NCI-H128 (cell line): ENCODE data around the gene NDUFA13.

Experiments used
- DNase-seq: peaks from one replicate; lab custom pipeline; 2025; ENCODE audit not compliant: unreplicated experiment; lab: John Stamatoyannopoulos, UW

NDUFA13 gene

DNA sequence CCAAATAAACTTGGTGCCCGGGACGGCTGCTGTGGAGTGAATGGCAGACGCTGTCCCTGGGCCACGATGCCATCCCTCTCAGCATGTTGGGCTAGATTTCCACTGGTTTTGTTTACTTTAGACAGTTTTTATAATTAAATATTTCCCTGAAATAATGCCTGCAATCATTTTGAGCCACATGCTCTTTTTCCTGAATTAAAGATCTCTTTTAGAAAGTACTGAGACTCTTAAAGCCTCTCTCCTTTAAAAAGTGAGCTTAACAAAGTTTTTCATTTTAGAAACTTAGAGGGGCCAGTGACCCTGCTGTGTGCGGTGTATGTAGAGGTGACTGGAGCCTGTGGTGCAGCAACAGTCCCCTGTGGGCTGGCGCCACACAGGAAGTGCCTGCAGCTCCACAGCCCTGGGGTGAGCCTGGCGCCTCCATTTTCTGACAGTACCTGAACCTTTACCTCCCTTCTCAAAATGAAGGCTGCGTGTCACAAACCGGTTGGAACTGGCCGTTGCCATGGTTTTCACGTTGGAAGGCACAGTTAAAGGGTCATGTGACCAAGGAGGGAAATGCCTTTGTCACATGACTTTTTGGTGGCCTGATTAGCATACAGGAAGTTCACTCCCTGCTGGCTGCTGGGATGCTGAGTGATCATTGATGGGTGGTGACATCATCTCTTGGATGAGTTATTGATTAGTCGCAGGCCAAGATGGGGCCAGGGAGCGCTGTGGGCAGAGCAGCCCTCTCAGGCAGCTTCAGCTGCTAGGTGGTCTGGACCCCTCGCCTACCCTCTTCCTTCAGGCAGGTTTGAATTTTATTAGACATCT lies 26.9 kb upstream of the NDUFA13 start:
- DNase-seq, result no peak

DNA sequence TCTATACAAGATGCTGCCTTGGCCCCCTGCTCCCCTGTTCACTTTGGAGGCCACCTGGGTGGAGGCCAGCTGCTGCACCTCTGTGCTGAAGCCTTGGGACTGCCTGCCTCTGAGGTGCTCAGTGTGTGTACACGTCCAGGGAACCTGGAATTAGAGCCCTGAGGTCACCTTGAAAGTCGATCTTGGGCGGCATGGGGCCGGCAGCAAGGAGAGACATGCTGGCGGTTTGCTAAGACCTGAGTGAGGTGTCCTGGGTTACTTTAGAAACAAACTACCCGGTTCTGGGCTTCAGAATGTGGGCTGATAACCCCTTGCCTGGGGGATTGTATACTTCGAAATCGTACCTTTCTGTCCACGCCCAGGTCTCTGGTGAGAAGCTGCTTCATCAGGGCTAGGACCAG lies 26.2 kb upstream of the NDUFA13 start:
- DNase-seq, result no peak

DNA sequence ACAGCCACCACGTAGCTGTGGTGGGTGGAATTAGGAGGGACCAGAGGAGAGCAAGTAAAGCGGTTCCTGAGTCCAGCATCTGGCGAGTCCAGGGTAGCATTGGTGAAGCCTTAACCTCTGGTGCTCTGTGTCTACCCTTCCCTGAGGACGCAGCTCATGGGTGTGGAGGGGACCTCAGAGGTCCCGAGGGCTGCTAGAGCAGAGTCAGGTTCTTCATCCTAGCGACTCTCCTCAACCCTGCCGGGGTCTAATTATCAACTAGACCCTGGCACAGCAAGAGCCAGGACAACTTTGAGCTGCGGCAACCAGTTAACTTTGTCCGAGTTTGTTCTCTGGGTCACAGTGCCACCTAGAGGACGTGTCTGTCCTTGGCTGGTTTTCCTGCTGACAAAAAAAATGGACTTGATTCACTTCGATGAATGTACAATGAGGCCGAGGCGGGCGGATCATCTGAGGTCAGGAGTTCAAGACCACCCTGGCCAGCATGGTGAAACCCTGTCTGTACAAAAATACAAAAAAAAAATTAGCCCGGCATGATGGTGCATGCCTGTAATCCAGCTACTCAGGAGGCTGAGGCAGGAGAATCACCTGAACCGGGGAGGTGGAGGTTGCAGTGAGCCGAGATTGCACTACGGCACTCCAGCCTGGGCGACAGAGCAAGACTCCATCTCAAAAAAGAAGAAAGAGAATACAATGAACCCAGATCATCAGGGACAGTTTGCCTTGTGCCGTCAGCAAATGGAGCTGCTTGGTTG lies 25.6 kb upstream of the NDUFA13 start:
- peak; percentile 57 for DNase-seq

DNA sequence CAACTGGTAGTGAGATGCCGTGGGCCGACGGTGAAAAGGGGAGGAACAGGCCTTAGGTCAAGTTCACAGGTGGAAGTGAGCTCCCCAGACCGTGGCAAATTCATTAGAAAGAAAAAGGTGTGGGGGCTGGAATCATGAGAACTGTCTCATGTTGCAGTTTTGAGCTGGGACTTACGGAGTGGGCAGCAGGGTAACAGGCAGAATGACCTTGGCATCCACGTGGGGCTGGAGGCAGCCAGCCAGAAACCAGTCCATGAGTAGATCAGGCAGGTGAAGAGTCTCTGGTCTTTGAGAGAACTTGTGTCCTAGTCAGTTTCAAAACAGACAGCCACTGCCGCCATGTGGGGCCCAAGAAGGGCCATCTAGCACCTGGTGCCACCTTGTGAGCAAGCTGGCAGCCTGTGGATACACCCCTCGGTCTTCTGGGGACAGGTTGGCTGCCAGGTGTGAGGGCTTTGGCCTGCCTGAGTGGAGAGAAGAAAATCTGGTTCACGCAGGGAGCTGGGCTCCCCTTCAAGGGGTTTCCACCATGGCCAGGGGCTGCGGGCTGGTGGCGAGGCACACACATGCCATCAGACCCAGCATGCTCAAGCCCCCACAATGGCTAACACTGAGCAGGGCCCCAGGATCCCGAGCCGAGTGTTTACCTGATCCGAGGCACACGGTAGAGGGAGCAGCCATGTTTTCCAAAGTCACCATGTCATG lies 24.6 kb upstream of the NDUFA13 start:
- no peak for DNase-seq

DNA sequence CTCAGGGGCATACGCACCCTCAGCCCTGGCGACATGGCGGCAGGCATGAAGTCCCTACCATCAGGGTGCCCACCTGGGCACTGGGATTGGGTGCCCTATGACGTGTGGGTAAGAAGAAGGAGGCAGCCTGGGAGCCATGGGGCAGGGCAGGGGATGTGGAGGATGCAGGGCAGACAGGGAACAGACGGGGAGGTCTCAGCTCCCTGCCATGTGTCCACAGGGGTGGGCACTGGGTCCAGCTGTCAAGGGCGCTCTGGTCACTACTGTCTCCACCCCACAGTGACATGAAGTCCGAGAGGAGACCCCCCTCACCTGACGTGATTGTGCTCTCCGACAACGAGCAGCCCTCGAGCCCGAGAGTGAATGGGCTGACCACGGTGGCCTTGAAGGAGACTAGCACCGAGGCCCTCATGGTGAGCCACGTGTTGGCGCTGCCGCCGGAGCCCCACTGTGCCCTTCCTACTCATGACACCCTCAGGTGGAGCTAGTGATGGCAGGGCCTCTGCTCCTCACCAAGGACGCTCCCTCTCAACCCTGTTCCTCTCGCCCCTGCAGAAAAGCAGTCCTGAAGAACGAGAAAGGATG lies 23.9 kb upstream of the NDUFA13 start:
- DNase-seq, result no peak

DNA sequence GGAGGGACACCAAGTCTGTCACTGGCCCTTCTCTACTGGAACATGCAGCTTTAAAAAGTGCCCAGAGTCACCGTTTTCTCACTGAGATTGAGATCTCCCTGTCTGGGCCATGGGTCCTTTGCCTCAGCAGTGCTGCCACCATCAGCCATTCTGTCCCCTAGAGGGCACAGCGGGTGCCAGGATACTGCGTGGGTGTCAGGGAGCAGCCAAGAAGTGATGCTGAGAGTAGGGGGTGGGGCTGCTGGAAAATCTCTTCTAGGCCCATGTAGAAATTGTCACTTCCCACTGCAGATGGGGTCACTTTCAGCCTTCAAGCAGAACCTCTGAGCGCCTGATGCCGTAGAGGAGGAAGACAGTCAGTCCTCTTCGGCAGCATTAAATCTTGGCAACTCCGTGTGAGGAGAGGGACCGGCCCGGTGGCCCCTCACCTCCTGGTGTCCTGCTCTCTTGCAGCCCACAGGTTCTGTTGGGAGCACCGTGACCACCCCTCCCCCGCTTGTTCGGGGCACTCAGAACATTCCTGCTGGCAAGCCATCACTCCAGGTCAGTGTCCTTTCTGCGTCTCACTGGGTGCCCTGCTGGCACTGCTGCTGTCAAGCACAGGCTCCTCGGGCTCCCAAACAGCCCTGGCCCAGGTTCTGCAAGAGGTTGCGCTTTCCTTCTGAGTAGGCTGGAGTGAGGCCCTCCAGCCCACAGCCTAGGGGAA lies 22.0 kb upstream of the NDUFA13 start:
- DNase-seq, result no peak

DNA sequence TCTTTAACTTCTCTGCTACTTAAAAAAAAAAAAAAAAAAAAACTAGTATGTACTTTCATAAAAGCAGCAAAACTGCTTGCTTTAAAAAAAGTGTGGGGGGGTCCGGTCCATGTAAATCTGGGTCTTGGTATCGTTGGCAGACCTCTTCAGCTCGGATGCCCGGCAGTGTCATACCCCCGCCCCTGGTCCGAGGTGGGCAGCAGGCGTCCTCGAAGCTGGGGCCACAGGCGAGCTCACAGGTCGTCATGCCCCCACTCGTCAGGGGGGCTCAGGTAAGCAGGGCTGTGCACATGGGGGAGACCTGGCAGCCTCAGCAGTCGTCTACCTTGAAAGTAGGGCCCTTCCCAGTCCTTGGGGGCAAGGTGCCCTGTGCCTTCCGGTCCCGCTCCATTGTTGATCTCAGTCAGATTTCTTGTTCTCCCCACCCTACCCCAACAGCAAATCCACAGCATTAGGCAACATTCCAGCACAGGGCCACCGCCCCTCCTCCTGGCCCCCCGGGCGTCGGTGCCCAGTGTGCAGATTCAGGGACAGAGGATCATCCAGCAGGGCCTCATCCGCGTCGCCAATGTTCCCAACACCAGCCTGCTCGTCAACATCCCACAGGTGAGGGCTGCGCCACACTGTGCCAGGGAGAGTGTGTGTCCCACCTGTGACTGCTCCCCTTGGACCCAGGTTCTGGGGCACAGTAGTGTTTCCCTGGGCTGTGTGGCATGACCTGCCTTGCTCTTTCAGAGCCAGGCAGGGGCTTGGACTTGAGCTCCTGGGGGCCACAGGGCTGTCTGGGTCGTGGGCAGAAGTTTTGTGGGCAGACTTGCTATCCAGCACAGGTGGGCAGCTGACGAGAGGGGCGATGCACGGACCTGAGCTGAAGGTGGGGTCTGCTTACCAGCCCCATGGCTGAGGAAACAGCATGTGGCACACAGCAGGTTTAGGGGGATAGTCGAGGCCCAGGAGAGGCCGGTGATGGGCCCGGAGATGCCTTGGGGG lies 20.1 kb upstream of the NDUFA13 start:
- no peak for DNase-seq

DNA sequence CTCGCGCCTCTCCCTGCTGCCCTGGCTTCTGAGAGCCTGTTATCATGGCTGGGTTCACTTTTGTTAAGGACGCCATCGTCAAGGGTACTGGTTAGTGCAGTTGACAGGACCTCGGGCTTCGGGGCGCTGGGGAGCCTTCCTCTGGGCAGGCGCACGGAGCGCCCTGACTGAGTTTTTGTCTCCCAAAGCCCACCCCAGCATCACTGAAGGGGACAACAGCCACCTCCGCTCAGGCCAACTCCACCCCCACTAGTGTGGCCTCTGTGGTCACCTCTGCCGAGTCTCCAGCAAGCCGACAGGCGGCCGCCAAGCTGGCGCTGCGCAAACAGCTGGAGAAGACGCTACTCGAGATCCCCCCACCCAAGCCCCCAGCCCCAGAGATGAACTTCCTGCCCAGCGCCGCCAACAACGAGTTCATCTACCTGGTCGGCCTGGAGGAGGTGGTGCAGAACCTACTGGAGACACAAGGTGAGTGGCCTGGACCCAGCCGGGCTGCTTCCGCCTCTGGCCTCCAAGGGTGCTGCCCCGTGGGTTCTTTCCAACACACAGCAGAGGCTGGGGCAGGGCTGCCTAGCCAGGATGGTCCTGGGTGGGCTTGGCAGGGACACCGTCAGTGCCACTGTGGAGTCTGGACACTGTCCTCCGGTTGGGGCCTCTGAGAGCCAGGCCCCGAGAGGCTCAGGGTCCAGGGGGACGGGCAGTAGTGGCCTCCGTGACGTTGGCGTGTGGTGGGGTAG lies 17.6 kb upstream of the NDUFA13 start:
- DNase-seq, result no peak

DNA sequence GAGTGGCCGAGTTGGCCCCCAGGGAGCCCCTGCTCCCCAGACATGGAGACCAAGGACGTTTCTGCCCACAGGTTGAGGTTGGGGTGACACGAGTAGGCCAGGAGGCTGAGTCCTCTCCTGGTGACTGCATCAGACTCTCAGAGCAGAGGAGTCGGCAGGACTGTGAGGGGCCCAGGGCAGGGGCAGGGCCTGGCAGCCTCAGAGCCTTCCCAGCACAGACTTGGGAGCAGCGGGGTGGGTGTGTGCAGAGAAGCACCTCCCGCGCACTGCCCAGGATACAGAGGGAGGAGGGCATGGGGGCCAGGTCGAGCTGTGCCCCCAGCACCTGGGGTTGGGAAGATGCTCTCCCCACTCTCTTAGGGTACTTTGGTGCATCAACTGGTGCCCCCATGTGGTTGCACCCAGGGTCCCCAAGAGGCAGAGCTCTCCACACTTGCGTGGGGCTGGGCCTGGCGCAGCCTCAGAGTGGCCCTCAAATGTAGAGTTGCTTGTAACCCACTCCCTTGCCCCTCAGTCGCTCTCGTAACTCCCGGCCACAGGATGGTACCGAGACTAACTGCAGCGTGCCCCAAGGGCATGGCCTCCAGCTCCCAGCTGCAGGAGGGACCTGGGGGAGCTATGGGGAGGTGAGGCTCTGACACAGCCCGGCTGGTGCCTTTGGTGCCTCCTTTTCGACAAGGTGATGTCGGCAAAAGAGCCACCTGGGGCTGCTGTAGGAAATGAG lies 16.6 kb upstream of the NDUFA13 start:
- DNase-seq, result no peak

DNA sequence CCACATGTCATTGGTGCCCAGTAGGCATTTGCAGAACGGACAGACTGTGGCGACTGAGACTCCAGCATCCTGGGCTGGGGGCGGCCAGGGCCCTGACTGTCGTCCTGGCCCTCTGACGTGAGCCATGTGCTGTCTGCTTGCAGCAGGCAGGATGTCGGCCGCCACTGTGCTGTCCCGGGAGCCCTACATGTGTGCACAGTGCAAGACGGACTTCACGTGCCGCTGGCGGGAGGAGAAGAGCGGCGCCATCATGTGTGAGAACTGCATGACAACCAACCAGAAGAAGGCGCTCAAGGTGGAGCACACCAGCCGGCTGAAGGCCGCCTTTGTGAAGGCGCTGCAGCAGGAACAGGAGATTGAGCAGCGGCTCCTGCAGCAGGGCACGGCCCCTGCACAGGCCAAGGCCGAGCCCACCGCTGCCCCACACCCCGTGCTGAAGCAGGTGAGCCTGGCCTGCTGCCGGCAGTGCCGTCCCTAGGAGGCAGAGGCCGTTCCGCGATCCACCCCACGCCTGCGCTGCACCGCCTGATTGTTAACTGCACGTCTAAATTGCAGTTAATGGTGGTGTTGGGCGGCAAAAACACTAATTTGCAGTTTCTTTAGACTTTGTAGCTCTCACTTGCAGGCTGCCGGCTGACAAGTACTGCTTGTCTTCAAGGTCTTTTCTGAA lies 14.9 kb upstream of the NDUFA13 start:
- no peak for DNase-seq

DNA sequence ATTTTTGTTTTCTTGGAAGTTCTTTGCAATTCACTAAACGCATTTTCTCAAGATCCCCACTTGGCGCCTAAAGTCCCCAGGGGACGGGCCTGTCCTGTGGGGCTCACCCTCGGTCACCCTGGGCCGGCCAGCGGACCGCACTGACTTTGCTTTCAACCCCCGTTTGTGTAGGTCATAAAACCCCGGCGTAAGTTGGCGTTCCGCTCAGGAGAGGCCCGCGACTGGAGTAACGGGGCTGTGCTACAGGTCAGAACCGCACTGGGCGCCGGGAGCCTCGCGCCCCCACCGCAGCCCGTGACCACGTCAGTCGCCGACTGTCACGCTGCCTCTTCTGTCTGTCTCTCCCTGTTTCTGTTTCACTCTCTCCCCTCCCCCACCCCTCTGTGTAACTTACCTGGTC lies 14.2 kb upstream of the NDUFA13 start:
- no peak for DNase-seq

DNA sequence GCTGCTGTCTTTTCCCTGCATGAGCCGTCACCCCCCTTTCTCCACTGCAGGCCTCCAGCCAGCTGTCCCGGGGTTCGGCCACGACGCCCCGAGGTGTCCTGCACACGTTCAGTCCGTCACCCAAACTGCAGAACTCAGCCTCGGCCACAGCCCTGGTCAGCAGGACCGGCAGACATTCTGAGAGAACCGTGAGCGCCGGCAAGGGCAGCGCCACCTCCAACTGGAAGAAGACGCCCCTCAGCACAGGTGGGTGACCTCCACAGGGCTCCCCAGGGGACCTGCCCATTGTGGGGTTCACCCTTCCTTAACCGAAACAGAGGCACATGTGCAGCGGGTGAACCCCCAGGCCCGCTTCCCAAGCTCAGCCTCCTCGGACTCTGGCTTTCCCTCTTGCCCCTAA lies 13.7 kb upstream of the NDUFA13 start:
- no peak for DNase-seq

DNA sequence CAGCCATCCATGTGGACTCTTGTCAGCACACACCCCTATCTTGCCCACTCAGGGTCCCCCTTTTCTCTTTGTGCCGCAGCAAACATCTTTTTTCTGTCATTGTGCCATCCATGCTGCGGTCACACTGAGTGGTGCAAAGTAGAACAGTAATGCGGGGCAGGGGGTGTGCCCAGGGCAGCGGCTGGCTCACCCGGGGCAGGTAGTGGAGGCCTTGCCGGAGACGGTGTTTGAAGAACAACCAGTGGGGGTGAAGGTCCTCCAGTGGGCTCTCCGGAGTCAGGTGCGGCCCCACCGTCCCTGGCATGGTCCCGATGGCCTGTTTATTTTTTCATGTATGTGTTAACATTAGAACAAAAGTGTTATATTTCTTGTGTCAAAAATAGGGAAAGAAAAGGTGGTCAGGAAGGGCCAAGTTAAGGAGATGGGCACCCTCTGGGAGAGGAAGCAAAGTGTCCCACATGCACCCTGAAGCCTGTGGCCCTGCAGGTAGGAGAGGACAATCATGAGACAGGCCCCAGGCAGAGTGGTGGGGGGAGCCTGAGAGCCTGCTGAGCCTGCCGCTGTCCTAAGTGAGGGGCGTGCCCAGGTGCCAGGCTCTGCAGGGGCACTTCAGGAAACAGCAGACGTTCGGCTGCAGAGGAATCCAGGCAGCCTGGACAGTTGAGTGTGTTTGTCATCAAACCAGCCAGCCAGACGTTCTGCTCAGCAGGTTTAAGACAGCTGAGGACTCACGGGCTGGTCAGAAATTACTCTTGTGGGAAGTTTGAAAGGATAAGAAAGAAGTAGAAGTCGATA lies 13.0 kb upstream of the NDUFA13 start:
- DNase-seq, result no peak

DNA sequence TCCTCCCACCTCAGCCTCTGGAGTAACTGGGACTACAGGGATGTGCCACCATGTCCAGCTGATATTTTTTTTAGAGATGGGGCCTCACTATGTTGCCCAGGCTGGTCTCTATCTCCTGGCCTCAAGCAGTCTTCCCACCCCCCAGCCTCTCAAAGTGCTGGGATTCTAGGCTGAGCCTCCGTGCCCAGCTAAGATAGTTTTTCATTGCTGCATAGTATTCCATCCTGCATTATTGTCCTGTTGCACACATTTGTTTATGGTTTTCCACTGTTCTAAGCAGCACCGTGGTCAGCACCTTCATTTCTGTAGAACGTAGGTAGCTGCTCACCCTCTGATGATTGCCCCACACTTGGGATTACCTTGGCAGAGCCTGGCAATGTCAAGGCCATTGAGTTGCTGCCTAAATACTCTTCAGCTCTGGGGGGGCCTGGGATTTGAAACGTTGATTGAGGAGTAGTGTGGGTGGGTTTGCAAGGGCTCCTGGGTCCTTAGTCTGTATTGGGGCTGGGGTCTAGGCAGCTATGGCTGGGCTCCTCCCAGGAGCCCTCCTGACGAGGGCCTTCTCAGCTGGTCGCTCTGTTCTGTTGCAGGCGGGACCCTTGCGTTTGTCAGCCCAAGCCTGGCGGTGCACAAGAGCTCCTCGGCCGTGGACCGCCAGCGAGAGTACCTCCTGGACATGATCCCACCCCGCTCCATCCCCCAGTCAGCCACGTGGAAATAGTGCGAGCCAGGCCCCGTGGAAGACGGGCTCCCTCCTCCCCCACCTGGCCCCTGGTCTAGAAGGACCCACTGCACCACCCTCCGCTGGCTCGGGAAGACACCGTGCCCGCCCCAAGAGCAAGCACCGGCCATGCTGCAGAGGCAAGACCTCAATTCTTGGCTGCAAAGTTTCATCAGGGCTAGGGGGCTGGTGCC lies 11.0 kb upstream of the NDUFA13 start:
- DNase-seq, result no peak

DNA sequence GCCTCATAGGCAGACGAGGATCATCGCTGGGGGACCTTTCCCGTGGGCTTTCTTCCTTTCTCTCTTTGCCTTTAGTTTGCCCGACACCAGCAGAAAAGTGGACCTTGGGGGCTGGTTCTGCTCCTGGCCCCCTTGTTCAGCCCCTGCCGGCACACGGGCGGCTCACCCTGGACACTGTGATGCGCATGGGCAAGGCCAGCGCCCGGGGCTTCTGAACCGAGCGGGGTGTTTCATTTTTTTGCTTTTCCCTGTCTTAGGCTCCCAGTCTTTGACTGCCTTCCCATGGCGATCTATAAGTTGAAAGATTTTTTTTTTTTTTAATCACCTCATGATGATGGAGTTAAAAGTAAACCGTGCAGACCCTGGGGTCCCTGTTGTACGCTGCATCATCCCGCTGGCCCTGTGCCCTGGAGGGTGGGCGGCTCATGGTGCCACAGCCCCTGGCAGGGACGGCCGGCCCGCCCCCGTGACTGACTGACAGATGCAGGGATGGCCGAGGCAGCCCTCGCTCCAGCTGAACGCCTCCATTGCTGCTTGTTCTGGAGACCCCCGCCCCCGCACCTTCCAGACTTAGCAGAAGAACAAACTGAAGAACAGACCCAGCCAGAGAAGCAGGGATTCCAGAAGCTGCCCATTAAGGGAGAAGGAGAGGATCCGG lies 10.2 kb upstream of the NDUFA13 start:
- no peak for DNase-seq
